Measurements from ENCODE around the gene CRAMP1.

- TF ChIP-seq POLR2A (IDR thresholded peaks at IDR 0.05; ENCODE audit: low read length): no peak
- TF ChIP-seq GATA1 (IDR thresholded peaks at IDR 0.05; ENCODE audit: low read depth, low read length): no peak
Measured at GRCh38 chr16:1571012-1571671, 41.0 kb upstream of the CRAMP1 start.
